ENCODE results near the gene CSRNP2.
"Not testable (repeated sequence)": the region's sequence is repeated elsewhere in the genome, so short reads cannot be mapped to it uniquely, and the experiment has no call there.

The CSRNP2 gene, protein sequence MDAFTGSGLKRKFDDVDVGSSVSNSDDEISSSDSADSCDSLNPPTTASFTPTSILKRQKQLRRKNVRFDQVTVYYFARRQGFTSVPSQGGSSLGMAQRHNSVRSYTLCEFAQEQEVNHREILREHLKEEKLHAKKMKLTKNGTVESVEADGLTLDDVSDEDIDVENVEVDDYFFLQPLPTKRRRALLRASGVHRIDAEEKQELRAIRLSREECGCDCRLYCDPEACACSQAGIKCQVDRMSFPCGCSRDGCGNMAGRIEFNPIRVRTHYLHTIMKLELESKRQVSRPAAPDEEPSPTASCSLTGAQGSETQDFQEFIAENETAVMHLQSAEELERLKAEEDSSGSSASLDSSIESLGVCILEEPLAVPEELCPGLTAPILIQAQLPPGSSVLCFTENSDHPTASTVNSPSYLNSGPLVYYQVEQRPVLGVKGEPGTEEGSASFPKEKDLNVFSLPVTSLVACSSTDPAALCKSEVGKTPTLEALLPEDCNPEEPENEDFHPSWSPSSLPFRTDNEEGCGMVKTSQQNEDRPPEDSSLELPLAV

GRCh38 chr12:51083126-51083833 lies at the start of gene CSRNP2:
CSRNP2 (minus strand) TSS chr12:51083596; CDS start chr12:51076561, 7,035 bp downstream.
- DNase-seq (ENCODE audit: low read depth in 2 of 2), result peak; percentile 87 to 90

DNA sequence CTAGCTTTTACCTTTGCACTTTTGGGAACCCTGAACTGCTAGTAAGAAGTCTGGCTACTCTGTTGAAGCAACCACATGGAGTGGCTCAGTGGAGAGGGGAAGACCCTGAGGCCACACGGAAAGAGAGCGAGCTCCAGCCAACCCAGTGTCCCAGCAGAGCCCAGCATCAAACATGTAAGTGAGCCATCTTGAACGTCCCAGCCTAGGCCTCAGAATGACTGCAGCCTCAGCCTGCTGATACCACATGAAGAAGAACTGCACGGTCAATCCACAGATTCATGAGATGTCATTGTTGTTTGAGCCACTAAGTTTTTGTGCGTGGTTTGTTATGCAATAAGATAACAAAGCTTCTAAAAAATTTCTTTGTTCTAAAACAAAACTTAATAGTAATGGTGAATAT lies 49.3 kb upstream of the CSRNP2 start:
- no peak for DNase-seq (ENCODE audit: low read depth in 2 of 2)

DNA sequence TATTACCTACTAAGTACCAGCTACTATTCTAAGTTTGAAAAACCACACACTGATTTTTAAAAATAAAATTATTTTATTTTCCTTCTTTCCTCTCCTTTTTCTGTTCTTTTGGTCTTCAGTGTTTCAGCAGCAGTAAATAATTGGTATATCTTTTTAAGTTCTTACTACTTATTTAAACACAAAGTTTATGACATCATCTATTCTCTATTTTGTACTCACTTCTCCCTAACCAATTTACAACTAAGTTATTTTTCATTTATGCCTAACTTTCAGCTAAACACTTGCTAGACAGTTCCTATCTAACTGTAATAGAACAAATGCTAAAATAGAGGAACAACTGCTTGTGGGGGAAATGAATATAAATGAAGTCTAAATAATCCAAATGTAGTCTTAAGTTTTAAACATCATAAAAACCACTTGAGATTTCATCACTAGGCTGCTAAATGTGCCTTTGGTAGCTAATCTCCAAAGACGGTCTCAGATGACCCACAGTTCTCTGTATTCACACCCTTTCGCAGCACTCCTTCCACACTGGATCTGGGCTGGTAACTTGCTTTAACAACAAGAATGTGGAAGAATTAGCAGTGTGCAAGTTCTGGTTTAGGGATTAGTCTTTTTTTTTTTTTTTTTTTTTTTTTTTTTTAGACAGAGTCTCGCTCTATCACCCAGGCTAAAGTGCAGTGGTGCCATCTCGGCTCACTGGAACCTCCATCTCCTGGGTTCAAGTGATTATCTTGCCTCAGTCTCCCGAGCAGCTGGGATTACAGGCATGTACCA lies 48.5 kb upstream of the CSRNP2 start:
- DNase-seq (ENCODE audit: low read depth in 2 of 2), result no peak

DNA sequence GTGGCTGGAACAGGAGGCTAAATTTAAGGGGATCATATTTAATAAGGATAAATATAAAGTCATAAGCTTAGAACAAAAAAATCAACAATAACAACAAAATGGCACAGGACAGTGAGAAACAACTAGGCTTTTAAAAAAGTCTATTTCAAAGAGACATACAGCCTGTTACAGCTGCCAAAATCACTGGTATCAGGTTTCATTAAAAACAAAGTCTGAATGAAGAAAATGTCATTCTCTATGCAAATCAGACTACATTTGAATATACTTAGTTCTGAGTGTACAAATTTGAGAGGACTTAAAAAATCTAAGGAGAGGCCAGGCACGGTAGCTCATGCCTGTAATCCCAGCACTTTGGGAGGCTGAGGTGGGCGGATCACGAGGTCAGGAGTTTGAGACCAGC lies 45.5 kb upstream of the CSRNP2 start:
- DNase-seq (ENCODE audit: low read depth in 2 of 2), result no peak

DNA sequence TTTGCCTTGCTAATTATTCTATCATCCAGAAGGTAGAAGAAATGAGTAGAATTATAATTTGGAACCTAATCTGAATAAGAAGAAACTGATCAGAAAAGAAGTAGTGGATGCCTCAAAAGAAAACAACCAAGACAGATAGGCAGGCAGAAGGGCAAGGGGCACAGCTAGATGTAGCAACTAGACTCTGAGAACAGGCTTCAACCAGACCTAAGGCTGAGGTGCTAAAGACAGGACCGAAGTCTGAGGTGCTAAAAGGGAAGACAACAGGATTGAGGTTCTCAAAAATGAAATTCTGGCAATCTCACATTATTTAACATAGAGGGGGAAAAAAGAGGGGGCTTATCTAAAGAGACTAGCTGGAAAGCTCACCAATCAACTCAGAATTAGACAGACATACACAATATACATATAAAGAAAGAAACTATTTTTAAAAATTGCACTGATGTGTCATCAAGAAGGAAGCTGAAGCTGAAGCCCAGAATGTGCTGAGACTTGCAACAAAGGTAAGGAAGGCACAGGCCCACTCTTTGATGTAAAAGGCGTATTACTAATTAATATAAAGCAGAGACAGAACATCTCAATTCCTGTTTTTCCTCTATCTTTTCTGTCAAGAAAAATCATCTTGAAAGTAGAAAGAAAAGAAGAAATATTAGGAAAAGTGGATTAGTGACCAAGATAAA lies 43.8 kb upstream of the CSRNP2 start:
- no peak for DNase-seq (ENCODE audit: low read depth in 2 of 2)

DNA sequence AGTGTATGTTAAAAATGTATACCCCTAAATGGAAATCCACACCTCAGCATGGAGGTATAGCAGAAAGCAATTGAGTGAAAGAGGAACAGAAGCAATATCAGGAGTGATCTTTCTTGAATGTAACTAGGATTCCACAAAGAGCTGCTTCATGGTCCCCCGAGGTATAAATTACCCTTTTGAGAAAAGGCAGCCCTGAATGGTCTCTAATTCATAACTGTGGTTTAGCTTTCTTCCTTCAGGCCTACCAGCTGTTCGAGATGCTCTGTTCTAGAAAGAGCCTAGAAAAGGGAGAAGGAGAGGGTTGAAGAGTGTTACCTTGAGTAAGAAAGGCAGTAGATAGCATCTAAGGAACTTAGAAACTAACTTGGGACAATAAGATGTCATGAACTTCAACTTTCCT lies 42.9 kb upstream of the CSRNP2 start:
- DNase-seq (ENCODE audit: low read depth in 2 of 2), result no peak

DNA sequence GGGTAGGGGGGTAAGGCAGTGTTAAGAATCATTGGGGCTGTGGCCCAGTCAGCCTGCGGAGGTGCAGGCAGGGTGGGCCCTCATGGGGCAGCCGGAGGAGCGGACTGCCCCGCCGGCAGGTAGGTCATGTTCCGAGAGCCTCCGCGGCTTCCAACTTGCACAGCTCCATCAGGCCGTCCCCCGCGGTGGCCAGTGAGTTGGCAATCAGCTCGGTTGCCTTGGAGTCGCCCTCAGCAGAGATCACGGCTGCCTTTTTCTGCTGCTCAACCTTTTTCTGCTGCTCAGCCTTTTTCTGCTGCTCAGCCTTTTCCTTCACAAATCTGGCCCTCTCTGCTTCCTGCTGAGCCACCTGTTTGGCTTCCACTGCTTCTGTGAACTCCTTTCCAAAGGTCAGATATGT lies 41.1 kb upstream of the CSRNP2 start:
- no peak for DNase-seq (ENCODE audit: low read depth in 2 of 2)

DNA sequence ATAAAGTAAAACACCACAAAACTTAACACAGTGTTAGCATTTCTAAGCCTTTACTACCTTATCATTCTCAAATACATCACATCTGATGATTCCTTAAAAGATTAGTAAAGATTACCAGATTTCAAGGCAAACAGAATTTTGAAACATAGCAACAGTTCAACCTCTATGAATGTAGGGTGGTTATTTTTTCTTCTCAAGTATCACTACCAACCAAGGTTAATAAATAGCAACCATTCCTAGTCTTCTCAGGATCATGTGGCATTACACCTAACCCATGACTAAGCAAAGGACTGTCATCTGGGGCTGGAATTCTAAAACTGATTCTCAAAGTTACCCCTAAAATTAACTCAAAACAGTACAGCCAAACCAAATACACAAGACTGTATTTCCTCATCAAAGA lies 39.4 kb upstream of the CSRNP2 start:
- no peak for DNase-seq (ENCODE audit: low read depth in 2 of 2)

GRCh38 chr12:51118706-51119105 lies 35.3 kb upstream of the CSRNP2 start:
- no peak for DNase-seq (ENCODE audit: low read depth in 2 of 2)

- no peak for DNase-seq (ENCODE audit: low read depth in 2 of 2)
These were observed 32.1 kb upstream of the CSRNP2 start for GRCh38 chr12:51115533-51115932.

- no peak for DNase-seq (ENCODE audit: low read depth in 2 of 2)
These were observed 24.7 kb upstream of the CSRNP2 start for GRCh38 chr12:51108136-51108535.

DNA sequence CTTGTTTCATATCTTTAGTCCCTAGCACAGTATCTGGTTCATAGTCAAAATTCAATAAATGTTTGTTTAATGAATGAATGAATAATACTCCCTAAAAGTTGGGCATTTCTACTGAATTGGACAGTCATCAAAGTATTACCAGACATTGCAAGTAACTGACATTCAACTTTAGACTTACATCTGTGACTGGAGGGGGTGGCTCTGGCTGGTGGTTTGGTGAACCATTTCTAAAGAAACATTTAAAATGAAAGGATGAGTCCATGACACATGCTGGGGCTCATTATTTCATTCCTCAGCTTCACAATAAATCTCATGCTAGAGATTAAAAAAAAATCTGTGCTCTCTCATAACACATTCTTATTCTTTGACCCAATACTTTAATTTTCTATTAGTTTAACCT lies 20.6 kb upstream of the CSRNP2 start:
- DNase-seq (ENCODE audit: low read depth in 2 of 2), result no peak

- DNase-seq (ENCODE audit: low read depth in 2 of 2), result no peak
These were observed 15.2 kb upstream of the CSRNP2 start for GRCh38 chr12:51098611-51099010.

- DNase-seq (ENCODE audit: low read depth in 2 of 2), result no peak
These were observed 7.4 kb upstream of the CSRNP2 start for GRCh38 chr12:51090705-51091229.

- no peak for DNase-seq (ENCODE audit: low read depth in 2 of 2)
These were observed 4.4 kb upstream of the CSRNP2 start for GRCh38 chr12:51087818-51088217.

- no peak for DNase-seq (ENCODE audit: low read depth in 2 of 2)
These were observed 3.5 kb upstream of the CSRNP2 start for GRCh38 chr12:51086933-51087332.

- no peak for DNase-seq (ENCODE audit: low read depth in 2 of 2)
These were observed 2.4 kb upstream of the CSRNP2 start for GRCh38 chr12:51085757-51086156.

GRCh38 chr12:51082561-51083125 lies 753 bp downstream of the CSRNP2 start:
- no peak for DNase-seq (ENCODE audit: low read depth in 2 of 2)

GRCh38 chr12:51081421-51081820 lies 2.0 kb downstream of the CSRNP2 start:
- DNase-seq (ENCODE audit: low read depth in 2 of 2), result no peak

- DNase-seq (ENCODE audit: low read depth in 2 of 2), result no peak
These were observed 3.3 kb downstream of the CSRNP2 start for GRCh38 chr12:51080136-51080535.

GRCh38 chr12:51078866-51079265 lies 4.5 kb downstream of the CSRNP2 start:
- not testable (repeated sequence) for DNase-seq (ENCODE audit: low read depth in 2 of 2)
